Measurements from ENCODE around the gene CUBN. TPM values are rescaled to one million over a fixed set of nuclear protein-coding genes. Genes with fewer than 3 reads are reported as not detected.
A peak's percentile ranks its signal among the peaks of the same experiment; 100 is the strongest.

Gene CUBN
- polyA plus RNA-seq, 2 of the 4 experiments (the other 2 are of a cell fraction): 0.08 to 0.28 TPM

DNA sequence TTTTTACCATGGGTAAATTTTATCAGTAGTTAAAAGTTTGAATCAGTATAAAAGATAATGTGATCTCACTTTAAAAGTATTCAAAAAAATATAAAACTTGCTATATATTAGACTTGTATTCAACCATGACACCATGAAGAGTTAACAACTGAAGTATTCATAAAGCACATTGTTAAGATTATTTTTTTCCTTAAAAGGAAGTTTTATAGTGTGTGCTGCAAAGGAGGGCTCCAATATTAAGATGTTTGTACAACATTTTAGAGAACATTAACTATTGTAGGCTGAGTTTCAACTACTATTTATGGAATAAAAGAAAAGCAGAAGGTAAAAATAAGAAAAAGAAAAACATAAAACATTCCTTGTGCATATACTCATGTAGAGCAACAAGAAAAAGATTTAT, 24.5 kb upstream of the CUBN start:
- CTCF ChIA-PET: no interaction called here
- Histone ChIP-seq H3K4me2 (no peak overlapping the region), H3K27ac (no peak overlapping the region), H3K4me1 (no peaks in the 10 kb centered on the region), H3K4me3 (no peak overlapping the region), H3K9me3 (no peaks in the 10 kb centered on the region)
- ATAC-seq (no peak), FAIRE-seq (peak; percentile 23), DNase-seq (ENCODE audit: low read depth in 1 of 2, low spot score in 1 of 2) (no peak)
- POLR2A ChIA-PET: no interaction called here
- no peak for TF ChIP-seq MAZ (IDR thresholded peaks at IDR 0.05; ENCODE audit: borderline replicate concordance, low read depth, low read length)
- TF ChIP-seq RFX5 (IDR thresholded peaks at IDR 0.05): no peak
- TF ChIP-seq KDM5A (IDR thresholded peaks at IDR 0.05): no peak
- TF ChIP-seq HOXA7 (CRISPR knock-in tag; IDR thresholded peaks at IDR 0.05): no peak
- no peak for TF ChIP-seq NPAS2 (CRISPR knock-in tag; IDR thresholded peaks at IDR 0.05; ENCODE audit: borderline replicate concordance)

DNA sequence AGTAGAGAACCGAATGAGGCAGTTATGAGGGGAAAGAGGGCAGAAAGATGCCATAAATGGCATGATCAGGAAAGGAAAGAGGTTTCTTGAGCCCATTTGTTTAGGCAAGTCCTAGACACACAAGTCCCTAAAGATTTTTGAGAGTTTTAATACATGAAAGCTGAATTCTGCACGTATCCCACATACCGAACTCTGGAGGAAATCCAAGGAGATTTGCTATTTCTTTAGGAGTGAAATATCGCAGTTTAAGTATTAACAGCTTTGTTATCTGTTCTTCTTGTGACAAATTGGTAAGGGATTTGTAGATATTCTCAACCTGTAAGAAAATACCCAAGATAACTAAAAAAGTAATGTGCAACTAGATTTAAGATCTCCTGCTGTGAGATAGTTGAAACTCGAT, 23.7 kb upstream of the CUBN start:
- no peak overlapping the region for H3K4me2 ChIP-seq
- ATAC-seq: no peak
- FAIRE-seq: no peak
- DNase-seq (ENCODE audit: low read depth in 1 of 2, low spot score in 1 of 2): no peak
- no peaks in the 10 kb centered on the region for H3K9me3 ChIP-seq
- no peaks in the 10 kb centered on the region for H3K4me1 ChIP-seq
- 79% methylated on average over 5 of the region's 5 CpGs for WGBS (ENCODE audit: missing lambda C conversion rate)
- no peak for TF ChIP-seq CHD4 (IDR thresholded peaks at IDR 0.05; ENCODE audit: borderline replicate concordance)
- TF ChIP-seq NR3C1 (IDR thresholded peaks at IDR 0.05): no peak
- TF ChIP-seq ZFP36 (IDR thresholded peaks at IDR 0.05; ENCODE audit: borderline replicate concordance, partially characterized antibody): no peak
- no peak for TF ChIP-seq REST (IDR thresholded peaks at IDR 0.05)
- TF ChIP-seq HOXB13 (CRISPR knock-in tag; IDR thresholded peaks at IDR 0.05; ENCODE audit: low read depth): no peak
- no peak for TF ChIP-seq POLR2A (IDR thresholded peaks at IDR 0.05; ENCODE audit: low read length)
- TF ChIP-seq SMC3 (IDR thresholded peaks at IDR 0.05): no peak
- H3K27ac ChIP-seq: no peak overlapping the region
- ChIA-PET POLR2A (no interaction called here), CTCF (no interaction called here)
- no peak overlapping the region for H3K4me3 ChIP-seq

- Histone ChIP-seq H3K4me2 (no peak overlapping the region), H3K9me3 (no peaks in the 10 kb centered on the region), H3K27ac (no peak overlapping the region), H3K4me3 (no peak overlapping the region), H3K4me1 (no peaks in the 10 kb centered on the region)
- TF ChIP-seq PHF8 (IDR thresholded peaks at IDR 0.05; ENCODE audit: borderline replicate concordance, low read depth): no peak
- FAIRE-seq: no peak
- WGBS (ENCODE audit: missing lambda C conversion rate): 71% methylated on average over 1 of the region's 1 CpG
- DNase-seq (ENCODE audit: low read depth in 1 of 2, low spot score in 1 of 2): no peak
- POLR2A ChIA-PET: no interaction called here
- ATAC-seq: no peak
- CTCF ChIA-PET: interaction anchor here (0.6 to 1.3 kb wide), 2 partner anchors 54 to 309 kb away, joined by 3 read pairs; no protein-coding TSS in a partner anchor
These were observed 22.1 kb upstream of the CUBN start for GRCh38 chr10:17151716-17152115.

DNA sequence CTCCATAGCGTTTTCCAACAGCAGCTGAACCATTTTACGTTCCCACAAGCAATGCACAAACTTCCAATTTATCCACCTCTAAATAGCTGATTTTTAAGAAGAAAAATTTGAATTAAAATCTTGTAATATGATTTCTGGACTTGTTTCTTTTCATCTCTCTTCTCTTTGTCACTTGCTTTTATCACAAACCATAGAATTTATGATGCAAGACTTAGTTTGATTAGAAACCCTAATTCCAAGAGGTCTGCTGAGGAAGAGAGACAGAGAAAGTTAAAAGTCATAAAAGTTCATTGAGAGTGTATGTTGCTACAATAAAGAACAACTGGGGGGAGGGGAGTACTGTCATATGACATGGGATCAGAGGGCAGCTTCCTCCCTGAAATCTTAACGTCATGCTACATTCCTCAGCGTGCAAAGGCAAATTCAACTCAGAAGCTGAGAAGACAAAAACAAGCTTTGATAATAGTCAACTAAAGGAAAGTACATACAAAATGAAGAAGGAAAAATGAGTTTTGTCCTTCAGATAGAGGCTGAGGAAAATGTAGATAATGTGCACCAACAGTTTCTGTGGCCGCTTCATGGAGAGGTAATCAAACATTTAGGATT, 18.4 kb upstream of the CUBN start:
- Histone ChIP-seq H3K27ac (no peak overlapping the region), H3K4me3 (no peak overlapping the region), H3K4me2 (no peak overlapping the region), H3K4me1 (no peaks in the 10 kb centered on the region), H3K9me3 (no peaks in the 10 kb centered on the region)
- TF ChIP-seq EHMT2 (IDR thresholded peaks at IDR 0.05; ENCODE audit: low read depth) (no peak), USF2 (IDR thresholded peaks at IDR 0.05) (no peak), HDAC2 (IDR thresholded peaks at IDR 0.05) (no peak), JUNB (IDR thresholded peaks at IDR 0.05) (no peak)
- ATAC-seq: no peak
- DNase-seq (ENCODE audit: low read depth in 1 of 2, low spot score in 1 of 2): no peak
- WGBS (ENCODE audit: missing lambda C conversion rate): 85% methylated on average over 5 of the region's 5 CpGs
- no peak for FAIRE-seq
- ChIA-PET POLR2A (no interaction called here), CTCF (interaction anchor here (1.2 kb wide), 1 partner anchor 31 kb away, joined by 3 read pairs; no protein-coding TSS in a partner anchor)
